GM21717 (cell line): Measurements from ENCODE around the gene TSPAN1.

Source experiments
- ATAC-seq: cut with Tn5 transposase; IDR thresholded peaks from one replicate; pipeline ENCODE4 v1.9.1; 2021; ENCODE audit warnings: mild to moderate bottlenecking, moderate library complexity; ENCODE audit not compliant: unreplicated experiment

TSPAN1 gene

GRCh38 chr1:46186076-46186475 is 11.2 kb downstream of the TSPAN1 start:
- no peak for ATAC-seq

DNA sequence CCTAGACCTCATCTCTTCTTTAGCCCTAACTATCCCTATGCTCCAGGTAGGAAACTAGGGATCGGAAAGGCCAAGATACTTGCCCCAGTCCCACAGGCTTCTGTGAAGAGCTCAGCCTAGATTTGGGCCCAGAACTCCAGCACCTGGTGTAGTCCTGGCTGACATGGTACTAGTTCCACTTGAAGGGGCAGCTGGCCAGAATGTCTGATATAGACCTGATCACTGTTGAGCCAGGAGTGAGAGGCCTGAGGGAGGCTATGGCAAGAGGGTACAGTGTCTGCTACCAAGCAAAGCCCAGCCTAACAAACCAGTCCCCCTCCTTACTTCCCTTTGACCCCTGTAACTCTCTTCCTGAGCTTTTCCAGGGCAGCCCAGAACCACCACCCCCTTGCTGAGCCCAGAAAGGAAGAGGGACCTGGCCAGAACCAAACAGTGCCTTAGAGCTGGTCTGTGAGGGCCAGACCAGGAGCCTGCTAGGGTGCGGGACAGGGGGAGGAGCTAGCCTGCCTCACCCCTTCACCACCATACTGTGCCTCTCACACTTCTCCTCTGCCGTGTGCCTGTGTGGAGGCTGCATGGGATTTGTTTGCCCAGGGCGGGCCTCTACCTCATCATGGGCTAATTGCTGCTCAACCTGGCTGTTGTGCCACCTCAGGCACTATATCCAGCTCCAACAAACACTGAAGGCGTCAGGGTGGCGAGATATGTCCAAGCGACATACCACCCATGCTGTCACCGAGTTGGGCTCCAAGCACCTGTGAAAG is 12.4 kb downstream of the TSPAN1 start:
- no peak for ATAC-seq

GRCh38 chr1:46188295-46189030 is 13.6 kb downstream of the TSPAN1 start:
- no peak for ATAC-seq

DNA sequence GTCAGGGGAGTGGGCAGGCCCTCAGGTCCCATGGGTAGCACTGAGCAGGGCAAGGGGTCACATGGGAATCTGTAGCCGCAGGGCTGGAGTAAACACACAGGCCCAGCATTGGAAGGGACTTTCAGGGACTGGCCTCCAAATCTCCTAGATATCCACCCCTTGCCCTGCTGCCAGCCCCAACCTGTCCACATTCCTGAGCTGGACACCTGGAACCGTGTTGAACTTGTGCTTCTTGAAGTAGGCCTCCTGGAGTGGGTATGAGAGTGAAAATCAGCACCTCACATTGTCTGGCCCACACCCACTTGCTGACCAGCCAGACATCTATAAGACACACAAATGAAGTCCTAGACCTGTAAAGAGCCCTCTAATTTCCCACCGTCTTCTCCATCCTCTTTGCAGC is 15.7 kb downstream of the TSPAN1 start:
- no peak for ATAC-seq

DNA sequence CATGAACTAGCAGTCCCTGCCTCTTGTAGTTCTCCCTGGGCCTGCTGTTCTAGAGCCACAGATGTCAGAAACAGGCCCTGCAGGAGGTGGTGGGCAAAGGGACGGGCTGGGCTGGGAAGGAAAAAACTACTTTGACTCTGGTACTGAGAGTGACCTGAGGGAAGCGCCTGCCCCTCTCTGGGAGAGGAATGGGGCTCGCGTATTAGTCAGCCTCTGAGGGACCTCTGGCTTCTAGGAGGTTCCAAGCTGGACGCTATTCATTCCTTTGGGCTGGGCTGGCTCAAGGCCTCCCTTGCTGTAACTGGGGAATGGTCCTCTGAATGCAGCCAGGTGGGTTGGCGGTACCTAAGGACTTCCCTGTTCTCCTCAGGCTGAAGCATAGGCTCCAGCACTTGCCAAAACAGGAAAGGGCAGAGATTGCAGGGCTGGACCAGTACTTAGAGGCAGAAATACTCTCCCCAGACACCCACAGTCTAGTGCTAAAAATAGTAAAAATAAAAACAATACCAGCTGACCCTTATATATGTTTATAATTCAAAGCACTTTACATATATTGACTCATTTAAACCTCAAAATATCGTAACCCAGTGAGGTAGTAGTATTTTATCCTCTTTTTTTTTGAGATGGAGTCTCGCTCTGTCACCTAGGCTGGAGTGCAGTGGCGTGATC is 16.3 kb downstream of the TSPAN1 start:
- no peak for ATAC-seq

DNA sequence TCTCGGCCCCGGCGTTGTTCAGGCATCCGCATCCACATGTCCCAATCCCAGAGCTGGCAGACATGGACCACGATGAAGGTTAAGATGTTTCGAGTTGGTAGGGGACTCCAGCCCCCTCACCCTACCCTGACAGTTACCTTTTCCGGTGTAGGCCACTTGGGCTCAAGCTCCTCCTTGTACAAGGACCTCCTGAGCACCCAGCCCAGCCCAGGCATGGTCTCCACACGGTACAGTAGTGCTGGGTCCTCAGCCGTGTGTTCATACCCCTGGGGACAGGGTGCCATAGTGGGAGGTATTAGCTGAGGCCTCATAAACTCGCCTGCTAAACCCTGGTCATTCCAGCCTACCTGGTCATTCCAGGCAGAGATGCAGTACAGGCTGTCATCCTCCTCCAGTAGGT is 17.3 kb downstream of the TSPAN1 start:
- ATAC-seq = no peak

GRCh38 chr1:46193285-46193684 is 18.4 kb downstream of the TSPAN1 start:
- ATAC-seq = no peak

- no peak for ATAC-seq
Measured at GRCh38 chr1:46193984-46194570, 19.2 kb downstream of the TSPAN1 start.

- no peak for ATAC-seq
Measured at GRCh38 chr1:46194641-46195193, 19.8 kb downstream of the TSPAN1 start.

DNA sequence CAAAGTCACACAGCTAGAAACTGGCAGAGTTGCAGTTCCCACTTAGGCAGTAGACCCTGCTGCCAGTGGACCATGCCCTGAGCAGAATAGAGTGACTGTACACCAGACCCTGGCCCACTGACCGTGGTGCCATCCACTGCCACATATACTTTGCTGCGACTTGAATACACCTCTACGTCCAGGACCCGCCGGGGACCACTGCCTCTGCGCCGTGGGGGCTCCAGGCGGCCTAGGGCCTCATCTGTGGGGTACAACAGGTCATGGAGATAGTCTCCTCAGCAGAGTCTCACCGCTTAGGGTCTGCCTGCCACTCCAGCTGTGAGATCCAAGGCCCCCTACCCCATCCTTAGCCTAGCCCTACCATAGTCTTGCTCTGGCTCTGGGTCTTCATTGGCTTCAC is 21.7 kb downstream of the TSPAN1 start:
- no peak for ATAC-seq

DNA sequence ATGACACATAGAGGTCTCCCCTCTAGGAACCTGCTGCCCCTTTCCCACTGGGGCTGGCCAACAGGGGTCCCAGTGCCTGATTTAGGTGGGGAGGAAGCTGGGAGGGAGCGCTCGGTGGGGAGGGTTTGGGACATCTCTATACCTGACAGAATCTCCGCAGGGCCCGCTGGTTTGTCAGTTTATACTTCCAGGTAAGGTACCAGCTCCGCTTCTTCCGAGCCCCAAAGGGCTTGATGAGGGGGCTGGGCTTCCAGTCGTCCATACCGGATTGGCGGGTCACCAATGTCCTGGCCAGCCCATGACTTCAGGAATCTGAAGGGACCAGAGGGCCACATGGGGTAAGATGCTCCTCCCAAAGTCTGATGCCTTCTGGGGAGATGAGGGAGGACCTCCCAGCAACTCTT is 22.7 kb downstream of the TSPAN1 start:
- no peak for ATAC-seq

GRCh38 chr1:46197964-46198811 is 23.3 kb downstream of the TSPAN1 start, which contains the start of gene POMGNT1:
Gene POMGNT1, minus strand, starts transcription at chr1:46198434. Its CDS starts 613 bp downstream, at chr1:46197821.
- peak; percentile 91 for ATAC-seq

DNA sequence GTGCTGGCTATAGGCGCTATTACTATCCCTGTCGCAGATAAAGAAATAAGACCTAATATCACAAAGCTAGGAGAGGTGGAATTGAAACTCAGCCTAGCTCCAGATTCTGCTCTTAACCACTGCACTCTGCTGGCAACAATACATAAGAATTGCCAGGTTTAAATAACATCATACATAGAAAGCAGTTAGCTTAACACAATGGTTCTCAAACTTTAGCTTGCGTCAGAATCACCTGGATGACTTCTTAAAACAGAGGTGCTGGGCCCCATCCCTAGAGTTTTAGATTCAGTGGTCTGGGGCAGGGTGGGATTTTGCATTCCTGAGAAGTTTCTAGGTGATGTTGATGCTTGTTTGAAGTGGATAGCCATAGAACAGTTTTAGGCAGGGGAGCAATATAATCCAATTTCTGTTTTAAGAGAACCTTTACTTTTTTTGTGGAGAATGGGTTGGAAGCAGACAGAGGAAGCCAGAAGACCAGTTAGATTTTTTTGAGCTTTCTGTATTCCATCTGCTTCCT is 24.4 kb downstream of the TSPAN1 start:
- ATAC-seq = no peak

DNA sequence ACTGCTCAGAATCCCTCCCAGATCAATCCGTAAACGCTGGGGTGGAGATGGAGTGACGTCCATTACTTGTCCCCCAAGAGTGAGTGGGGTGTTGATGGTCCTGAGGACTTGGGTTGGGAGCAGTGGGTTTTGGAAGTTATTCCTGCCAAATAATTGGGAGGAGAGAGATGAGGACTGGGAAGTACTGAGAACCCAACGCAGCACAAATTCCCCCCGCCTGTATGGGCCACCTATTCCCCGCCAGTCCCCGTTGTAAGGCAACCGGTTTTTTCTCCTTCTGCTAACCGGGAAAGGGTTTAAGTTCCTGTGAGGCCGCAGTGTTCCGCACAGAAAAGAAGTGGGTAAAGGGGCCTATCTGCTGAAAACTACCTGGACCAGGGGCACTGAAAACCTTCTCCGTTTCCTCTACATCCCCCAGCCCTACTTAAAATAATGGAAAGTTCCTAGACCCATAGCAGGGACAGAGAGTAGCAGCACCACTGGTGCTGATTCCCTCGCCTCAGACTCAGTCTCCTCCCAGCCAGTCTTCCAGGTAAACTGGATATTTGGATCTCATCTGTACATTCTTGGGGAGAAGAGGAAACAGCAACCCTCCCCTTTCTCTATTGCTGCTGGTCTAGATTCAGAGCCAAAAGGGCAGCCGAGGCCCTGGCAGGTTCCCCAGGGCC is 29.0 kb downstream of the TSPAN1 start:
- no peak for ATAC-seq

DNA sequence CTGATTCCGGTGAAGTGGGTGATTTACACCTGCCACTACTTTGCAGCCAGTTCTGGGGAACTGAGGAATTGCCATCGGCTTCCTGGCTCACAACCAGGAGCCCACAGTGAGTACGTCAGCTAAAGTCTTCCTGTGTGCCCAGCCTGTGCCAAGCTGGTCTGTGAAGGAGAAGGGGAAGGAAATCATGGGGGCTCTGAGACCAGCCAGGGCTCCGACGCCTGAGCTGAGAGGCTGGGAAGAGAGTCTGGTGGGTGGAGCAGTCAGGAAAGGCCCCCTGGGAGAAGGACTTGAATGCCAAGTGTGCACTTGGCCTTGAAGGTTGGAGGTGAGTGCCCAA is 29.5 kb downstream of the TSPAN1 start:
- no peak for ATAC-seq

DNA sequence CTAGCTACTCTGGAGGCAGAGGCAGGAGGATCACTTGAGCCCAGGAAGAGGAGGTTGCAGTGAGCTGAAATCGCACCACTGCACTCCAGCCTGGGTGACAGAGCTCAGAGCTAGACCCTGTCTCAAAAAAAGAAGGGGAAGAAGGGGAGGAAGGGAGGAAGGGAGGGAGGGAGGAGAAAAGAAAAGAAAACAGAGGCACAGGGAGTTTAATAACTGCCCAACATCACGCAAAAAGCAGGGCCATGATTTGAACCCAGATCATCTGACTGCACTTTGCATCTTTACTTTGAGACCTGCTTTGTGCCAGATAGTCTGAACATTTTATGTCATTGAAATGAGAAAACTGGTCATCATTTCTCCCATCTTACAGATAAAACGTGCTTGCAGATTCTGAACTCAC is 30.3 kb downstream of the TSPAN1 start:
- ATAC-seq = no peak

GRCh38 chr1:46205791-46206190 is 30.9 kb downstream of the TSPAN1 start:
- no peak for ATAC-seq

DNA sequence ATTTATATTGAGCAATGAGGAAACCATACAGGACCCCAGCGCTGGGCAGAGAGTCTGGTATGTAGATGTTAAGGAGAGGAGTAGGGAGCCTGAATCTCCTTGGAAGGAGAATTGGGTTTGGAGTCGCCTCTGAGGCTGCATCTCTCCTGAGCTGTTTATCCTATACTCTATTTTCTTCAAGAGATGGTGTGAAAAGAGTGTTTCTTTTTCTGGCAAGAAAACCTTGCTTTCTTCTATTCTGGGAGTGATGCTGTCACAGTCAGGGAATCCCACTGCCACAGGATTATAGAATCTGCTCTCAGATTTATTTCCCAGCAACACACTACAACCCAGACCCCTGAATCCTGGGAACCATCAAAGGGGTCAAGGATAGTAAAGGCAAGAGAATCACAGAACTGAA is 31.5 kb downstream of the TSPAN1 start:
- ATAC-seq = no peak

- ATAC-seq = no peak
Measured at GRCh38 chr1:46210561-46210960, 35.7 kb downstream of the TSPAN1 start.

- no peak for ATAC-seq
Measured at GRCh38 chr1:46211051-46211450, 36.2 kb downstream of the TSPAN1 start.
